Measurements from ENCODE around the gene FRYL. TPM values are rescaled to one million over a fixed set of nuclear protein-coding genes. Genes with fewer than 3 reads are reported as not detected.

FRYL gene
- total and polyA plus RNA-seq, 2 donors (not counting 1 experiment from before 2014, with no cell fraction given), result 20.3 to 61.4 TPM

- H3K79me2 ChIP-seq (ENCODE audit: control insufficient read depth, insufficient read depth, low read length), result no peaks in the 10 kb centered on the region
- H4K20me1 ChIP-seq (ENCODE audit: control insufficient read depth, extremely low read depth, insufficient read depth, low read length), result no peaks in the 10 kb centered on the region
- no peak overlapping the region for H3K4me3 ChIP-seq (replicated peaks in 1 of 4; ENCODE audit: control extremely low read depth in 1 of 4, insufficient read depth in 1 of 4, low read depth in 3 of 4, low read length in 4 of 4)
- H2AFZ ChIP-seq (ENCODE audit: low read length), result no peak overlapping the region
- TF ChIP-seq CTCF (conservative IDR thresholded peaks at IDR 0.05 in 1 of 2, IDR thresholded peaks at IDR 0.05 in 1 of 2; ENCODE audit: low read depth in 1 of 2, low read length in 2 of 2) (no peak), EZH2 (IDR thresholded peaks at IDR 0.05; ENCODE audit: low read length, missing control alignments) (no peak)
- H3K36me3 ChIP-seq (ENCODE audit: control insufficient read depth, insufficient read depth, low read length), result peaks cover 1% of the 10 kb centered on the region
- H3K27me3 ChIP-seq (ENCODE audit: control insufficient read depth, insufficient read depth, low read length), result no peaks in the 10 kb centered on the region
- no peaks in the 10 kb centered on the region for H3K9me3 ChIP-seq (ENCODE audit: control insufficient read depth, insufficient read depth, low read depth, low read length)
- DNase-seq (ENCODE audit: low read depth in 2 of 2), result no peak
- H3K27ac ChIP-seq (ENCODE audit: insufficient read depth, low read length), result no peak overlapping the region
- H3K4me2 ChIP-seq (ENCODE audit: extremely low read depth, insufficient read depth, low read length), result no peak overlapping the region
- no peak overlapping the region for H3K9ac ChIP-seq (ENCODE audit: insufficient read depth, low read length)
- no peaks in the 10 kb centered on the region for H3K4me1 ChIP-seq (ENCODE audit: control insufficient read depth, extremely low read depth, insufficient read depth, low read length)
Observed at GRCh38 chr4:48506716-48507115, 273.4 kb downstream of the FRYL start.

GRCh38 chr4:48504352-48504751, 275.7 kb downstream of the FRYL start:
- Histone ChIP-seq H3K79me2 (ENCODE audit: control insufficient read depth, insufficient read depth, low read length) (no peaks in the 10 kb centered on the region), H3K4me2 (ENCODE audit: extremely low read depth, insufficient read depth, low read length) (no peak overlapping the region), H2AFZ (ENCODE audit: low read length) (no peak overlapping the region), H3K36me3 (ENCODE audit: control insufficient read depth, insufficient read depth, low read length) (no peaks in the 10 kb centered on the region), H4K20me1 (ENCODE audit: control insufficient read depth, extremely low read depth, insufficient read depth, low read length) (no peaks in the 10 kb centered on the region), H3K4me1 (ENCODE audit: control insufficient read depth, extremely low read depth, insufficient read depth, low read length) (no peaks in the 10 kb centered on the region), H3K27me3 (ENCODE audit: control insufficient read depth, insufficient read depth, low read length) (no peaks in the 10 kb centered on the region), H3K27ac (ENCODE audit: insufficient read depth, low read length) (no peak overlapping the region), H3K4me3 (replicated peaks in 1 of 4; ENCODE audit: control extremely low read depth in 1 of 4, insufficient read depth in 1 of 4, low read depth in 3 of 4, low read length in 4 of 4) (no peak overlapping the region), H3K9ac (ENCODE audit: insufficient read depth, low read length) (no peak overlapping the region), H3K9me3 (ENCODE audit: control insufficient read depth, insufficient read depth, low read depth, low read length) (no peaks in the 10 kb centered on the region)
- no peak for TF ChIP-seq EZH2 (IDR thresholded peaks at IDR 0.05; ENCODE audit: low read length, missing control alignments)
- no peak for TF ChIP-seq CTCF (conservative IDR thresholded peaks at IDR 0.05 in 1 of 2, IDR thresholded peaks at IDR 0.05 in 1 of 2; ENCODE audit: low read depth in 1 of 2, low read length in 2 of 2)
- DNase-seq (ENCODE audit: low read depth in 2 of 2), result no peak

GRCh38 chr4:48504026-48504330, 276.1 kb downstream of the FRYL start:
- H3K4me2 ChIP-seq (ENCODE audit: extremely low read depth, insufficient read depth, low read length), result no peak overlapping the region
- no peak overlapping the region for H2AFZ ChIP-seq (ENCODE audit: low read length)
- no peaks in the 10 kb centered on the region for H3K4me1 ChIP-seq (ENCODE audit: control insufficient read depth, extremely low read depth, insufficient read depth, low read length)
- no peak overlapping the region for H3K27ac ChIP-seq (ENCODE audit: insufficient read depth, low read length)
- H3K27me3 ChIP-seq (ENCODE audit: control insufficient read depth, insufficient read depth, low read length), result no peaks in the 10 kb centered on the region
- H3K4me3 ChIP-seq (replicated peaks in 1 of 4; ENCODE audit: control extremely low read depth in 1 of 4, insufficient read depth in 1 of 4, low read depth in 3 of 4, low read length in 4 of 4), result no peak overlapping the region
- TF ChIP-seq CTCF (conservative IDR thresholded peaks at IDR 0.05 in 1 of 2, IDR thresholded peaks at IDR 0.05 in 1 of 2; ENCODE audit: low read depth in 1 of 2, low read length in 2 of 2) (no peak), EZH2 (IDR thresholded peaks at IDR 0.05; ENCODE audit: low read length, missing control alignments) (no peak)
- H4K20me1 ChIP-seq (ENCODE audit: control insufficient read depth, extremely low read depth, insufficient read depth, low read length), result no peaks in the 10 kb centered on the region
- no peaks in the 10 kb centered on the region for H3K9me3 ChIP-seq (ENCODE audit: control insufficient read depth, insufficient read depth, low read depth, low read length)
- no peaks in the 10 kb centered on the region for H3K79me2 ChIP-seq (ENCODE audit: control insufficient read depth, insufficient read depth, low read length)
- no peak overlapping the region for H3K9ac ChIP-seq (ENCODE audit: insufficient read depth, low read length)
- DNase-seq (ENCODE audit: low read depth in 2 of 2), result no peak
- no peaks in the 10 kb centered on the region for H3K36me3 ChIP-seq (ENCODE audit: control insufficient read depth, insufficient read depth, low read length)

All from fibroblast of lung (primary cell).